IPS-NIHi7 (cell line): ENCODE measurements around the gene KIF18A.
"Not testable (repeated sequence)": the region's sequence is repeated elsewhere in the genome, so short reads cannot be mapped to it uniquely, and the experiment has no call there.

Experiments used
- DNase-seq: peaks from one replicate; pipeline ENCODE4 v3.0.0; 2012; ENCODE audit warnings: mixed read lengths; ENCODE audit errors: extremely low spot score

KIF18A gene

GRCh38 chr11:28106353-28107043 lies 1.5 kb downstream of the KIF18A start:
- DNase-seq: no peak

- DNase-seq: no peak
Observed at GRCh38 chr11:28105869-28106268, 2.1 kb downstream of the KIF18A start.

DNA sequence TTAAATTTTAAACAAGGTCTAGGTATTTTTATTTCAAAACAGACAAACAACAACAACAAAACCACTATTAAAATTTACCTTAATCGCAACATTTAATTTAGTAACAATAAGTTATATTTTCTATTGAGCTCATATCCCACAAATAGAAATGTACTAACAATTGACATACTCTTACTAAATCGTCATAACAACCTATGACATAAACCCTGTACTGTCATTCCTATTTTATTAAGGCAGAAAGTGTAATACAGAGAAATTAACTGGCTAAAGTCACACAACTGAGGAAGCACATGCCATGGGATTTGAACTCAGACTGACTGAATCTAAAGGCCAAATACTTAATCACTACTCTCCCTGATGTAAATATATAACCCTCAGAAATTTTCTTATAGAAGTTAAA lies 3.0 kb downstream of the KIF18A start:
- no peak for DNase-seq

GRCh38 chr11:28104425-28104824 lies 3.5 kb downstream of the KIF18A start:
- no peak for DNase-seq

DNA sequence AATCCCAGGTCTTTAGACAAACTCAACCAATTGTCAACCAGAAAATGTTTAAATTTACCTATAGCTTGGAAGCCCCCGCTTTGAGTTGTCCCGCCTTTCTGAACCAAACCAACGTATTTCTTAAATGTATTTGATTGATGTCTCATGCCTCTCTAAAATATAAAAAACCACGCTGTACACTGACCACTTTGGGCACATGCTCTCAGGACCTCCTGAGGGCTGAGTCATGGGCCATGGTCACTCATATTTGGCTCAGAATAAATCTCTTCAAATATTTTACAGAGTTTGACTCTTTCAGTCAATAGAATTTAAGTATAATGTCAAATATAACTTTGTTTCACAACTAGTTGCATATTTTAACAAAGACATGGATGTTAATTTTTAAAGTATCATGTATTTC lies 5.7 kb downstream of the KIF18A start:
- DNase-seq: not testable (repeated sequence)

DNA sequence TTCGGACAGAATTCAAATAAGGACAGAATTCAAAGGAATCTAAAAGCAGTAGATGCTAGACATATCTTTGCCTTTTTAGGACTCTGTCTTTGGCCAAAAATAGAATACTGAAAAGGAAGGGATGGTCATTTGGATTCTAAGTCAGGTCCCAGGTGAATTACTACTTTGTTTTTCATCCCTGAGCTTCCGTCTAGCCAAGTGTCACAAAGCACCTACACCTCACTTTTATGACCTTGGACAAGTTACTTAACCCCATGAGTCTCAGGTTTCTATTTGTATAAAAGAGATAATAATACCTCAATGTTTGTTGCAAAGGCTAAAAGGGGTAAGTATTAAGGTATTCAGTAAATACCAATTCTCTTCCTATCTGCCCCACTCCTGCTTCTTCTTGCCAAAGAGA lies 7.3 kb downstream of the KIF18A start:
- DNase-seq: no peak

- DNase-seq: no peak
Observed at GRCh38 chr11:28099715-28100114, 8.2 kb downstream of the KIF18A start.

DNA sequence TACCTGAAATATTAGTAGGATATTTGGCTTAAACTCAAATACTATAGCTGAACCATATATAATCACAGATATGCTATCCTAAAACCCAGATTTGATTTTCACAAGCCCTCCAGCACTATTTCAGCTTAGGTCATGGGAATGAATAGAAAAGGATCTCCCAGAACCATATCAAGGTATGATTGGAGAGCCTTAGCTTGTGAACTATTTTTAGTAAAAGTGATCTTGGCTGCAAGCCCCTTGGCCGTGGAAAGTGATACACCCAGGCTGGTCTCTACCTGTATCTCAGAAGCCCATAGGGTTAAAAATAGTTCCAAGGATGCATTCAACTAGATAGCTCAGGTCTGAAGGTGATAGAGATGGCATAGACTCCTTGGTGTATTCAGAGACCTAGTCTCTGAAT lies 9.7 kb downstream of the KIF18A start:
- DNase-seq: no peak

- no peak for DNase-seq
Observed at GRCh38 chr11:28092786-28093185, 15.2 kb downstream of the KIF18A start.

DNA sequence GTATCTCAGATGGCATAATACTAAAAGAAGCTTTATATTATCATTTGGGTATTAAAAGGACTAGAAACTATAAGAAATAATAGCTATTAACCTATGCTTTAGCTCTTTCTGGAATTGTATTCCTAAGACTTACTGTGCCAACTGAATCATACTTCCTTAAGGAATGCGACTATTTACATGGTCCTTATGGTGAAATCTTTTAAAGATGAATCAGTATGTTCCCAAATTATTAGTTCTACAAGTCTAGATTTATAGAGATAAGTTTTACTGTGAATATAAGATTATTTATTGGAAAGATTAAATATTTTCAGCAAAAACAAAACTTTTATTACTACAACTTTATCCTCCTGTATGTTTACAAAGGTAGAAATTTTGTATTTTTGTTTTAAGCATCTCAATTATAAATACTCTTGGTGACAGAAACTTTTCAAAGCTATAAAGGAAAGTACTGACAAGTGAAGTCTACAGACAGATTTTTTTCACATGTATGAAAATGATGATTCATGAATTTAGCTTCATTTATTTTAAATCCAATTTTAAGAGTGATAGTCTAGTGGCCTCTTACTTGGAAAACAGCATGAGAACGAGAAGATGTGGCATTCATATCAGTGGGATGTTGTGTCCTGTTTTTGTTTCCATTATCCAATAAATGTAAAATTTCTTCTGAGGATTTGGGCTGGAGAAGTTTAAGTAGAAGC lies 17.8 kb downstream of the KIF18A start:
- no peak for DNase-seq

GRCh38 chr11:28089378-28089777 lies 18.6 kb downstream of the KIF18A start:
- no peak for DNase-seq

DNA sequence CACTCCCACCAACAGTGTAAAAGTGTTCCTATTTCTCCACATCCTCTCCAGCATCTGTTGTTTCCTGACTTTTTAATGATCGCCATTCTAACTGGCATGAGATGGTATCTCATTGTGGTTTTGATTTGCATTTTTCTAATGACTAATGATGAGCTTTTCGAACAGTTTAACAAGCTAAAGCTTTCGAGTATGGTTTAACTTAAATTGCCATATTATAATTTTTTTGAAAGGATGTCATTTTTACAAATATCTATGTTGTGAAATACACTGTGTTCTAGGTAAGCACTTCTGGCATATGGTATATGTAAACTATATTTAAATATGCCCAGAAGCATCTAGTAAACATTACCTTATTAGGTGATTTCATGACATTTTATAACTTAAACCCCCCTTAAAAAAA lies 20.3 kb downstream of the KIF18A start:
- not testable (repeated sequence) for DNase-seq

DNA sequence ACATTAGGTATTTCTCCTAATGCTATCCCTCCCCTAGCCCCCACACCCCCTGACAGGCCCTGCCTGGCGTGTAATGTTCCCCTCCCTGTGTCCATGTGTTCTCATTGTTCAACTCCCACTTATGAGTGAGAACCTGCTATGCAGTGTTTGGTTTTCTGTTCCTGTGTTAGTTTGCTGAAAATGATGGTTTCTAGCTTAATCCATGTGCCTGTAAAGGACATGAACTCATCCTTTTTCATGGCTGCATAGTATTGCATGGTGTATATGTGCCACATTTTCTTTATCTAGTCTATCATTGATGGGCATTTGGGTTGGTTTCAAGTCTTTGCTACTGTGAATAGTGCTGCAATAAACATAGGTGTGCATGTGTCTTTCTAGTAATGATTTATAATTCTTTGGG lies 20.8 kb downstream of the KIF18A start:
- not testable (repeated sequence) for DNase-seq

DNA sequence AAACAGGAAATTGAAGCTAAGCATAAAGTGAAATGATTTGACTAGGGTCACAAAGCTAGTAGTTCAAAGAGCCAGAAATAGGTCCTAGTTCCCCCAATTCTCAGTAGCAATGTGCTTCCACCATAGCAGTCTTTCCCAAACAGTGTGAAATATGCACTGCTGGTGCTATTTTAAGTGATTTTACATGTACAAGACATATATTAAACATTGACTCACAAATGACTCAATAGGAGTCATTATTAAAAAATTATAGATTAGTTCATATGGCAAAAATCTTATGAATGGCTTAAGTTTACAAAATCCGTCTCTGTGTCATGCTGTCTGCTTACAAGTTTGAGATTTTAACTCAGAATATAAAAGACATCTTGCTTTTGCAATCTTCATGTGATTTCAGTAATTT lies 21.4 kb downstream of the KIF18A start:
- DNase-seq: no peak

GRCh38 chr11:28083118-28083517 lies 24.8 kb downstream of the KIF18A start:
- no peak for DNase-seq

- DNase-seq: no peak
Observed at GRCh38 chr11:28077521-28077920, 30.4 kb downstream of the KIF18A start.

GRCh38 chr11:28072321-28072720 lies 35.6 kb downstream of the KIF18A start:
- no peak for DNase-seq

DNA sequence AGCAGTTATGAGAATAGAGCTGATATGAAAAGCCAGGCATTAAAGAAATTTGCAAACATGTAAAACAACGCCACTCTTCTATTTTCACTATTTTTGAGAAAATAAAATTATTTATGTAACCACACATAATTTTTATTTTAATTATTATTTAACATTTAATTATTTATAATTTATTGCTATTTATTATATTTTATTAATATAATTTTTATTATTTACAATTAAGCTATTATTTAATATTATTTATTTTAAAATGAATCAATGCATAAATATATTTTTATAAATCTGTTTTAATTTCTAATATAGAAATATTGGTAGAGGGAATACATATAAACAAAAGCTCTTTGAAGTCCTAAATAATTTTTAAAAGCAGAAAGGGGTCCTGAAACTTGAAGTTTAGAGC lies 36.7 kb downstream of the KIF18A start:
- no peak for DNase-seq

DNA sequence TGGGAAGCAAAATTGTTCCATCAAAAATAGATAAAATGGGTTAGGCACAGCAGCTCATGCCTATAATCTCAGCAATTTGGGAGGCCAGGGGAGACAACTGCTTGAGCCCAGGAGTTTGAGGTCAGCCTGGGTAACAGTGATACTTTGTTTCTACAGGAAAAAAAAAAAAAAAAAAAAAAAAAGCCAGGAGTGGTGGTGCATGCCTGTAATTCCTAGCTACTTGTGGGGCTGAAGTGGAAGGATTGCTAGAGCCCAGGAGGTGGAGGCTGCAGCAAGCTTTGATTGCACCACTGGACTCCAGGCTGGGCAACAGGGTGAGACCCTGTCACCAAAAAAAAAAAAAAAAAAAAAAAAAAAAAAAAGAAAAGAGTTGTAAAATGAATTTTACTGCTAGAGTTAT lies 49.6 kb downstream of the KIF18A start:
- no peak for DNase-seq

DNA sequence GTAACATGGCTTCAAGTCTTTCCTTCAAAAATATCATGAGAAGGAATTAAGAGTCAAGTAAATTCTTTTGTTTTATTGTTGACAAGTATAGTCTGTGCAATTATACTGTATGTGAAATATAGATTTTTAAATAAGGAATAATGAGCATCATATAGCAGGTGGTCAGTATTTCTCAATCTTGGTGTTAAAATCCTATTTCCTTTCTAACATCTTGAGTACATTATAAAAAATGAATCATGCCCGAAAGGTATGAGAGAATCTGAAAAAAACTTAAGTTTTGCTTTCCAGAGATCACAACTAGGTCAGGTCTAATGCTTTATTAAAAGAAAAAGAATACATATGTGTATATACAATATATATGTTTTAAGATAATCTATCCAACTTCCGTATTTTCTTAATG lies 53.1 kb downstream of the KIF18A start:
- no peak for DNase-seq

DNA sequence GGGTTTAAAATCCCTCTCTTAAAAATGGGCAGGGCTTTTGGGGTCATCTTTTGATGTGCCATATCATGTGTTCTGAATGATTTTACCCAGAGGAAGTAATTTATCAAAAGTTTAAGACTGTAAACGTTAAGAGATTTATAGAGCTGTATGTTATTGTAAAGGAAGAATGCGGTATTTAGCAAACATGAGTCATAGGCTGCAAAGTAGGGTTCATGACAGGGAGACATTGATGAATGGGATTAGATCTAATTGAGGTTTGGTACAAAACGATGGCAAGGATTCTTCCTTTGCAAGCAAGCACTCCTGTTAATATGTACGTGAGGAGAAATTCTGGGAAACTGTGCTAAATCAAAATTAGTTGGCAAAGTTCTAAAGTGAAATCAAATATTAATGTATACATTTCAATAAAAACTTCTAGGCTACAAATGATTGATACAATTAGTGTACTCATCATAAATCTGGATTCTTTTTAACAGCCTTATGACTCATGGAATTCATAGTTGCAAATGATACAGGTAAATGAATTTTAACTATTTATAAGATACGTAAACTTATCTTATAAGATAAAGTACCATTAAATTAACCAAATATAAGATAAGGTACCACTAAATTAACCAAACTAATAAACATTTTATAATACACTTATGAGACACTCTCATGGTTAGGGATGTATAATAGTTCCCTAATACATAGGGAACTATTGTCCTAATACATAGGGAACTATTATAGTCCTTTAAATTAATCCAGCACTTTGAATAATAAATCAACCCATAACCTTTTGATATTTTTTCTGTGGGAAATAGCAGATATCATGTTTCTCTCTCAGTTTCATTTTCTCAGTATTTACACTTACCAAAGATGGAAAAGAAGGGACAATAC lies 58.4 kb downstream of the KIF18A start:
- DNase-seq: no peak

GRCh38 chr11:28048812-28049211 lies 59.1 kb downstream of the KIF18A start:
- DNase-seq: no peak
